HEK293 (cell line): ENCODE measurements around the gene AZGP1.
A peak's percentile ranks its signal among the peaks of the same experiment; 100 is the strongest.
"Not testable (repeated sequence)": the region's sequence is repeated elsewhere in the genome, so short reads cannot be mapped to it uniquely, and the experiment has no call there.

Source experiments
- CTCF ChIA-PET: fragments of 350-600 bp; formaldehyde crosslinking; extraction: SDS; loops from one replicate; lab custom pipeline; 2021; ENCODE audit warnings: antibody characterized with exemption; lab: Yijun Ruan, JAX
- POLR2A ChIA-PET: fragments of 300-600 bp; formaldehyde crosslinking; extraction: SDS; loops from one replicate; lab custom pipeline; 2020; ENCODE audit warnings: antibody characterized with exemption, inconsistent platforms; lab: Yijun Ruan, JAX
- H3K27ac ChIP-seq: fragments of 200-500 bp; sonication (Bioruptor generic); 2 replicates; pipeline ENCODE4 v1.5.1; 2014; ENCODE audit warnings: low read depth, low read length, control low read depth, inconsistent platforms; ENCODE audit errors: extremely low read depth
- H3K36me3 ChIP-seq, 2 experiments: fragments of 200-500 bp in 1 of 2; sonication (Bioruptor generic) in 1 of 2; 1 replicate in 1 of 2; 2 replicates in 1 of 2; pipeline ENCODE4 v1.5.1; 2014 to 2017; ENCODE audit warnings: inconsistent platforms in 2 of 2, low read length in 2 of 2; ENCODE audit not compliant: control insufficient read depth in 2 of 2, insufficient read depth in 1 of 2
- H3K4me1 ChIP-seq: fragments of 200-500 bp; sonication (Bioruptor generic); 2 replicates; pipeline ENCODE4 v1.5.1; 2014; ENCODE audit warnings: mild to moderate bottlenecking, low read length, inconsistent platforms; ENCODE audit not compliant: control insufficient read depth, insufficient read depth
- H3K4me3 ChIP-seq: 2 replicates; pipeline ENCODE4 v1.5.1; 2011; ENCODE audit warnings: low read depth, mild to moderate bottlenecking, control low read depth, low read length, moderate library complexity
- H3K9me3 ChIP-seq: fragments of 200-500 bp; sonication (Bioruptor generic); 2 replicates; pipeline ENCODE4 v1.5.1; 2014; ENCODE audit warnings: low read depth, low read length, inconsistent platforms; ENCODE audit not compliant: control insufficient read depth, insufficient read depth
- GLI2 ChIP-seq: fragments of 450-650 bp; formaldehyde crosslinking; IDR thresholded peaks from 2 replicates; pipeline ENCODE4; 2017; ENCODE audit warnings: missing biosample characterization, missing genetic modification characterization, low read depth, borderline replicate concordance
- SCRT1 ChIP-seq: fragments of 450-650 bp; formaldehyde crosslinking; IDR thresholded peaks from 2 replicates; pipeline ENCODE4 v1.5.1; 2016; ENCODE audit warnings: missing biosample characterization, missing genetic modification characterization, borderline replicate concordance
- ZBTB7A ChIP-seq: fragments of 450-650 bp; formaldehyde crosslinking; IDR thresholded peaks from 2 replicates; pipeline ENCODE4 v1.5.1; 2016; ENCODE audit warnings: low read depth, missing biosample characterization, missing genetic modification characterization
- ZNF138 ChIP-seq: fragments of 450-650 bp; formaldehyde crosslinking; IDR thresholded peaks from 2 replicates; pipeline ENCODE4 v1.5.1; 2016; ENCODE audit warnings: missing biosample characterization, missing genetic modification characterization, borderline replicate concordance
- ZNF202 ChIP-seq: fragments of 450-650 bp; formaldehyde crosslinking; IDR thresholded peaks from 2 replicates; pipeline ENCODE4 v1.5.1; 2016; ENCODE audit warnings: missing biosample characterization, missing genetic modification characterization, borderline replicate concordance
- ZNF239 ChIP-seq: fragments of 450-650 bp; formaldehyde crosslinking; IDR thresholded peaks from 2 replicates; pipeline ENCODE4 v1.5.1; 2016; ENCODE audit warnings: missing biosample characterization, missing genetic modification characterization
- ZNF555 ChIP-seq: fragments of 450-650 bp; formaldehyde crosslinking; conservative IDR thresholded peaks from 2 replicates; pipeline ENCODE4 v1.5.1; 2017; ENCODE audit warnings: missing biosample characterization, mild to moderate bottlenecking, missing genetic modification characterization, inconsistent platforms
- ZNF621 ChIP-seq: fragments of 450-650 bp; formaldehyde crosslinking; IDR thresholded peaks from 2 replicates; pipeline ENCODE4 v1.5.1; 2017; ENCODE audit warnings: missing biosample characterization, missing genetic modification characterization
- ZNF658 ChIP-seq: fragments of 450-650 bp; formaldehyde crosslinking; IDR thresholded peaks from 2 replicates; pipeline ENCODE4; 2016; ENCODE audit warnings: missing biosample characterization, missing genetic modification characterization
- ZNF664 ChIP-seq: fragments of 450-650 bp; formaldehyde crosslinking; IDR thresholded peaks from 2 replicates; pipeline ENCODE4 v1.5.1; 2016; ENCODE audit warnings: missing biosample characterization, missing genetic modification characterization
- ZNF670 ChIP-seq: fragments of 450-650 bp; formaldehyde crosslinking; IDR thresholded peaks from 2 replicates; pipeline ENCODE4 v1.5.1; 2016; ENCODE audit warnings: missing biosample characterization, missing genetic modification characterization, low read depth
- ZNF776 ChIP-seq: fragments of 450-650 bp; formaldehyde crosslinking; IDR thresholded peaks from 2 replicates; pipeline ENCODE4 v1.5.0; 2017; ENCODE audit warnings: missing biosample characterization, missing genetic modification characterization, borderline replicate concordance
- TF ChIP-seq, protein P1 (sequence below): fragments of 450-650 bp; formaldehyde crosslinking; conservative IDR thresholded peaks from 2 replicates; pipeline ENCODE4 v1.5.1; 2016; ENCODE audit warnings: low read depth, missing biosample characterization, missing genetic modification characterization
- TF ChIP-seq, protein P2 (sequence below): fragments of 450-650 bp; formaldehyde crosslinking; IDR thresholded peaks from 2 replicates; pipeline ENCODE4 v1.5.1; 2016; ENCODE audit warnings: missing biosample characterization, missing genetic modification characterization, low read depth
- TF ChIP-seq, protein P3 (sequence below): fragments of 450-650 bp; formaldehyde crosslinking; IDR thresholded peaks from 2 replicates; pipeline ENCODE4 v1.5.1; 2016; ENCODE audit warnings: missing biosample characterization, missing genetic modification characterization

The AZGP1 gene

DNA sequence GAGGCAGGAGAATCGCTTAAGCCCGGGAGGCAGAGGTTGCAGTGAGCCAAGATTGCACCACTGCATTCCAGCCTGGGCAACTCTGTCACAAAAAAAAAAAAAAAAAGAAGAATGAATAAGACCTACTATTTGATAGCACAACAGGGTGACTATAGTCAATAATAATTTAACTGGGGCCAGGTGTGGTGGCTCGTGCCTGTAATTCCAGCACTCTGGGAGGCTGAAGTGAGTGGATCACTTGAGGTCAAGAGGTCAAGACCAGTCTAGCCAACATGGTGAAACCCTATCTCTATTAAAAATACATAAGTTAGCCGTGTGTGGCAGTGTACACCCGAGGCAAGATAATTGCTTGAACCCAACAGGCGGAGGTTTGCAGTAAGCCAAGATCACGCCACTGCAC is 2.0 kb downstream of the AZGP1 start:
- H3K36me3 ChIP-seq, CTCF ChIA-PET, H3K27ac ChIP-seq, H3K9me3 ChIP-seq, H3K4me3 ChIP-seq, H3K4me1 ChIP-seq: not testable (repeated sequence)
- POLR2A ChIA-PET: interaction anchor here (0.7 kb wide), 1 partner anchor 430 kb away, joined by 4 read pairs; no protein-coding TSS in a partner anchor

DNA sequence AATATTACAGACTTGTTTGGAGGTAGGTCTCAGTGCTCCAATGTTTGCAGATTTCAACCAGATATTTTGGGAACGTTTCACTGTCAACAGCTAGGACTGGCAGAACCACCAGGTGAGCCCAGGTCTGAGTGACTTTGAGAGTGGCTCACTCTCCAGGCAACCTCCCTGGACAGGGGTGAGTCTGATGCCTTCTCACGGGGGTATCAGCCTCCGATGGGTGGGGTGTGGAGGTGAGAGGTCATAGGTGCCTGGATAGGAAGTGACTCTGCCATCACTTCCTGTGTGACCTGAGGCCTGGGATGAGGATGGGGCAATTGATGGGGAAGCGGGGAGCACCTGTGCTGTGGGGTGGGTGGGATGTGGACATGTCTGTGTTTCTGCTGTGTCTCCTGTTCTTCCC is 4.6 kb downstream of the AZGP1 start:
- no peaks in the 10 kb centered on the region for H3K9me3 ChIP-seq
- TF ChIP-seq, protein P1, sequence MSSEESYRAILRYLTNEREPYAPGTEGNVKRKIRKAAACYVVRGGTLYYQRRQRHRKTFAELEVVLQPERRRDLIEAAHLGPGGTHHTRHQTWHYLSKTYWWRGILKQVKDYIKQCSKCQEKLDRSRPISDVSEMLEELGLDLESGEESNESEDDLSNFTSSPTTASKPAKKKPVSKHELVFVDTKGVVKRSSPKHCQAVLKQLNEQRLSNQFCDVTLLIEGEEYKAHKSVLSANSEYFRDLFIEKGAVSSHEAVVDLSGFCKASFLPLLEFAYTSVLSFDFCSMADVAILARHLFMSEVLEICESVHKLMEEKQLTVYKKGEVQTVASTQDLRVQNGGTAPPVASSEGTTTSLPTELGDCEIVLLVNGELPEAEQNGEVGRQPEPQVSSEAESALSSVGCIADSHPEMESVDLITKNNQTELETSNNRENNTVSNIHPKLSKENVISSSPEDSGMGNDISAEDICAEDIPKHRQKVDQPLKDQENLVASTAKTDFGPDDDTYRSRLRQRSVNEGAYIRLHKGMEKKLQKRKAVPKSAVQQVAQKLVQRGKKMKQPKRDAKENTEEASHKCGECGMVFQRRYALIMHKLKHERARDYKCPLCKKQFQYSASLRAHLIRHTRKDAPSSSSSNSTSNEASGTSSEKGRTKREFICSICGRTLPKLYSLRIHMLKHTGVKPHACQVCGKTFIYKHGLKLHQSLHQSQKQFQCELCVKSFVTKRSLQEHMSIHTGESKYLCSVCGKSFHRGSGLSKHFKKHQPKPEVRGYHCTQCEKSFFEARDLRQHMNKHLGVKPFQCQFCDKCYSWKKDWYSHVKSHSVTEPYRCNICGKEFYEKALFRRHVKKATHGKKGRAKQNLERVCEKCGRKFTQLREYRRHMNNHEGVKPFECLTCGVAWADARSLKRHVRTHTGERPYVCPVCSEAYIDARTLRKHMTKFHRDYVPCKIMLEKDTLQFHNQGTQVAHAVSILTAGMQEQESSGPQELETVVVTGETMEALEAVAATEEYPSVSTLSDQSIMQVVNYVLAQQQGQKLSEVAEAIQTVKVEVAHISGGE (tag by site-specific recombination): no peak
- no peak for TF ChIP-seq SCRT1 (tag by site-specific recombination)
- no peak for TF ChIP-seq GLI2 (tag by site-specific recombination)
- TF ChIP-seq ZNF658 (tag by site-specific recombination): no peak
- TF ChIP-seq, protein P2, sequence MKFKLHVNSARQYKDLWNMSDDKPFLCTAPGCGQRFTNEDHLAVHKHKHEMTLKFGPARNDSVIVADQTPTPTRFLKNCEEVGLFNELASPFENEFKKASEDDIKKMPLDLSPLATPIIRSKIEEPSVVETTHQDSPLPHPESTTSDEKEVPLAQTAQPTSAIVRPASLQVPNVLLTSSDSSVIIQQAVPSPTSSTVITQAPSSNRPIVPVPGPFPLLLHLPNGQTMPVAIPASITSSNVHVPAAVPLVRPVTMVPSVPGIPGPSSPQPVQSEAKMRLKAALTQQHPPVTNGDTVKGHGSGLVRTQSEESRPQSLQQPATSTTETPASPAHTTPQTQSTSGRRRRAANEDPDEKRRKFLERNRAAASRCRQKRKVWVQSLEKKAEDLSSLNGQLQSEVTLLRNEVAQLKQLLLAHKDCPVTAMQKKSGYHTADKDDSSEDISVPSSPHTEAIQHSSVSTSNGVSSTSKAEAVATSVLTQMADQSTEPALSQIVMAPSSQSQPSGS (tag by site-specific recombination): no peak
- TF ChIP-seq ZNF202 (tag by site-specific recombination): no peak
- no peak for TF ChIP-seq ZNF621 (tag by site-specific recombination)
- TF ChIP-seq ZNF138: no peak
- TF ChIP-seq ZBTB7A (tag by site-specific recombination): no peak
- TF ChIP-seq ZNF239 (tag by site-specific recombination): no peak
- TF ChIP-seq, protein P3, sequence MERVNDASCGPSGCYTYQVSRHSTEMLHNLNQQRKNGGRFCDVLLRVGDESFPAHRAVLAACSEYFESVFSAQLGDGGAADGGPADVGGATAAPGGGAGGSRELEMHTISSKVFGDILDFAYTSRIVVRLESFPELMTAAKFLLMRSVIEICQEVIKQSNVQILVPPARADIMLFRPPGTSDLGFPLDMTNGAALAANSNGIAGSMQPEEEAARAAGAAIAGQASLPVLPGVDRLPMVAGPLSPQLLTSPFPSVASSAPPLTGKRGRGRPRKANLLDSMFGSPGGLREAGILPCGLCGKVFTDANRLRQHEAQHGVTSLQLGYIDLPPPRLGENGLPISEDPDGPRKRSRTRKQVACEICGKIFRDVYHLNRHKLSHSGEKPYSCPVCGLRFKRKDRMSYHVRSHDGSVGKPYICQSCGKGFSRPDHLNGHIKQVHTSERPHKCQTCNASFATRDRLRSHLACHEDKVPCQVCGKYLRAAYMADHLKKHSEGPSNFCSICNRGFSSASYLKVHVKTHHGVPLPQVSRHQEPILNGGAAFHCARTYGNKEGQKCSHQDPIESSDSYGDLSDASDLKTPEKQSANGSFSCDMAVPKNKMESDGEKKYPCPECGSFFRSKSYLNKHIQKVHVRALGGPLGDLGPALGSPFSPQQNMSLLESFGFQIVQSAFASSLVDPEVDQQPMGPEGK (tag by site-specific recombination): no peak
- no peak for TF ChIP-seq ZNF670 (tag by site-specific recombination)
- no peak for TF ChIP-seq ZNF555 (tag by site-specific recombination)
- no peak for TF ChIP-seq ZNF776 (tag by site-specific recombination)
- POLR2A ChIA-PET: interaction anchor here (0.8 kb wide), 1 partner anchor 53 kb away, joined by 5 read pairs; no protein-coding TSS in a partner anchor
- CTCF ChIA-PET: no interaction called here
- H3K36me3 ChIP-seq: no peaks in the 10 kb centered on the region
- no peaks in the 10 kb centered on the region for H3K4me1 ChIP-seq
- no peak overlapping the region for H3K27ac ChIP-seq
- no peak overlapping the region for H3K4me3 ChIP-seq

DNA sequence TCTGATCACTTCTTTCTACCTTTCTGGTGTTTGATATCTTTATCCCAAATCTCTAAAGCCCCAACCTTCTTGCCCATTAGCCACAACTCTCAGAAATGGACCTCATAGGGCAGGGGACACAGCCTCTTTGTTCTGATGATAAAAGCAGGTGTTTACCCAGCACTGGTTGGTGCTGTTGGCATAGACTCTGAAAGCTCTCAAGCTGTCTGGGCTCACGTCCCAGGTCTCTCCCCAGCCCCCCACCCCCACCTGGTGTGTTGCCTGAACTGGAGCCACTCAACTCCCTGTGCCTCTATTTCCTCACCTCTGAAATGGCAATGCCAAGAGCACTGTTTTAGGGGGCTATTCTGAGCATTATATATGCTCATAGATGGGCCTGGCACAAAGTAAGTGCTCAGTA is 6.0 kb downstream of the AZGP1 start:
- H3K9me3 ChIP-seq, POLR2A ChIA-PET, H3K4me3 ChIP-seq, H3K27ac ChIP-seq, H3K4me1 ChIP-seq, H3K36me3 ChIP-seq: not testable (repeated sequence)
- CTCF ChIA-PET: interaction anchor here (0.7 to 1.5 kb wide), 4 partner anchors 10 to 430 kb away, joined by 3 to 7 read pairs (median 5); no protein-coding TSS in a partner anchor
- TF ChIP-seq ZNF664 (tag by site-specific recombination): 0 out of 2 replicates have a peak, but pooled peaks have one; percentile 42
